Breast epithelium (tissue), 4 donors: ENCODE data around the gene PLEKHG4B. TPM values are rescaled to one million over a fixed set of nuclear protein-coding genes. Genes with fewer than 3 reads are reported as not detected.

ENCODE experiments used
- DNase-seq, 2 donors: peaks; one replicate each; pipeline ENCODE4 v3.0.0-alpha.2; 2019; ENCODE audit warnings: low spot score in 2 of 2
- H3K27ac ChIP-seq, 2 donors: fragments of 200-600 bp; sonication (generic) in 1 of 2; one replicate each; pipeline ENCODE4 v1.5.1; 2016 to 2019; ENCODE audit warnings: mild to moderate bottlenecking in 1 of 2
- H3K27me3 ChIP-seq, 2 donors: fragments of 200-600 bp; sonication (generic) in 1 of 2; one replicate each; pipeline versions ENCODE4 v1.5.1 to v1.6.0; 2017 to 2019; ENCODE audit warnings: control low read depth in 1 of 2, mild to moderate bottlenecking in 1 of 2
- H3K36me3 ChIP-seq: fragments of 200-600 bp; one replicate; pipeline ENCODE4 v1.5.1; 2019
- H3K4me1 ChIP-seq, 2 donors: fragments of 200-600 bp; sonication (generic); one replicate each; pipeline ENCODE4 v1.5.1; 2016 to 2019; ENCODE audit warnings: control low read depth in 1 of 2
- H3K4me3 ChIP-seq, 3 donors: fragments of 200-600 bp; sonication (generic); 1 replicate in 2 of 3; 2 replicates in 1 of 3; pipeline ENCODE4 v1.5.1; 2016 to 2019; ENCODE audit warnings: mild to moderate bottlenecking in 3 of 3, moderate library complexity in 2 of 3
- H3K9me3 ChIP-seq, 2 donors: fragments of 200-600 bp; sonication (generic) in 1 of 2; one replicate each; pipeline ENCODE4 v1.5.1; 2016 to 2019; ENCODE audit warnings: control low read depth in 1 of 2
- POLR2A ChIP-seq: fragments of 450-650 bp; IDR thresholded peaks from one replicate; pipeline ENCODE4 v1.6.1; 2016; ENCODE audit warnings: antibody characterized with exemption, mild to moderate bottlenecking, moderate library complexity
- POLR2AphosphoS5 ChIP-seq, 3 donors: sonication (generic); formaldehyde crosslinking; IDR thresholded peaks; one replicate each; pipeline ENCODE4 v1.6.1; 2017; ENCODE audit warnings: antibody characterized with exemption in 3 of 3
- intact Hi-C: fragments of 100-400 bp; cut with DNase I; formaldehyde crosslinking; loops from one replicate; pipeline ENCODE4 v1.15.1; 2023; ENCODE audit warnings: low total_unique reads
- total RNA-seq, 3 donors: library from RNA; depleted of rRNA; stranded (reverse); fragments of >200 nt; gene quantifications; one replicate each; pipeline ENCODE4 v1.1.0, GENCODE V29; 2016
- TF ChIP-seq, protein P1 (sequence below), 3 donors: fragments of 450-650 bp; IDR thresholded peaks; one replicate each; pipeline ENCODE4 v1.5.1; 2016 to 2017; ENCODE audit warnings: antibody characterized with exemption in 3 of 3, mild to moderate bottlenecking in 3 of 3, moderate library complexity in 3 of 3

PLEKHG4B gene
- total RNA-seq, 3 donors from 2014 or later: 4.3 to 5.4 TPM; not detected in 1

DNA sequence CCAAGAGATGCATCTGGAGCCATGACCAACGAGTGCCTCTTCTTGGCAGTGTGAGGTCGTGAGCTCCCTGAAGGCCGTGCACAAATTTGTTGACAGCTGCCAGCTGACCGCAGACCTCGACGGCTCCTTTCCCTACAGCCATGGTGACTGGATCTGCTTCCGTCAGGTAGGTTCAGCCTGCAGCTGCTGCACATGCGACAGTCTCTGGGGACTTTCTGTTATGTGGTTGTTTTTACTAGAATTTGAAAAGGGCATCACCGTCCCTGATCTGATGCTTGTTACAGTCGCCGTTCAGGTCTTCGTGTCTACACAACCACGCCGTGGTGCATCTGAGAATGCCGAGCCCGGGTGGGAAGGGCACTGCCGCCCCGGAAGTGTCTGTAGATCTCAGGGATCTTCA lies 62.9 kb downstream of the PLEKHG4B start:
- Histone ChIP-seq H3K36me3 (no peaks in the 10 kb centered on the region), H3K9me3 (no peaks in the 10 kb centered on the region)

DNA sequence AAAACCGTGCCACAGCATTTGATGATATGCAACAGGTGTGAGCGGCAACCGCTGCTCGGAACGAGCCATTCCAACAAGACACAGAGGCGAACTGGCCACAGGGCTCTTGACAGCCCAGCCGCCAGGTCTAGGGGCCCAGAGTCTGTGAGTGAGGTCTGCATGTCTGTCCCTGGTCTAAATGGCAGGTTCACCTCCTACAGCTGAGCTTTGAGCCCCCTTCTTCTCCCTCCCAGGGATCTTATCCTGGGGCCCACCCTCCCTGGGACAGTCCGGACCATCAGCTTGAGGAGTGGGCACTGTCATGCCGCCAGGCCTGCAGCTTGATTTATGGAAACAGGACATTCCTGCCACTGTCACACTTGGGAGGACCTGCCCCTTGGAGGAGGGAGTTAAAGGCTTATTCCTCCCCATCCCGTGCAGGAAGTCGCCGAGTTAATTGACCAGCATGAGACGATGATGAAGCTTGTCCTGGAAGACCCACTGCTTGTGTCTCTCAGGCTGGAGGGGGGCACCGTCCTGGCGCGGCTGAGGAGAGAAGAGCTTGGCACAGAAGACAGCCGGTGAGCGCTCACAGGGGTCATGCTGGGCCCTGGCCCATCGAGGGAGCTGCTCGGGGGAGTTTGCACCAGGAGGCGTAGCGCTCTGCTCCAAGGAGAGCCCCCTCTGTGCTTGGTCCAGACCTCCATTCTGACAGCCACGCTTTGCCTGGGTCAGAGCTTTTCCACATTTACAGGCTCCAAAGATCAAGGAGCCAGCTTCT lies 63.9 kb downstream of the PLEKHG4B start:
- H3K4me3 ChIP-seq: no peak overlapping the region
- TF ChIP-seq POLR2A (no peak), POLR2AphosphoS5 (IDR thresholded peaks at IDR 0.05) (no peak)
- TF ChIP-seq, protein P1, sequence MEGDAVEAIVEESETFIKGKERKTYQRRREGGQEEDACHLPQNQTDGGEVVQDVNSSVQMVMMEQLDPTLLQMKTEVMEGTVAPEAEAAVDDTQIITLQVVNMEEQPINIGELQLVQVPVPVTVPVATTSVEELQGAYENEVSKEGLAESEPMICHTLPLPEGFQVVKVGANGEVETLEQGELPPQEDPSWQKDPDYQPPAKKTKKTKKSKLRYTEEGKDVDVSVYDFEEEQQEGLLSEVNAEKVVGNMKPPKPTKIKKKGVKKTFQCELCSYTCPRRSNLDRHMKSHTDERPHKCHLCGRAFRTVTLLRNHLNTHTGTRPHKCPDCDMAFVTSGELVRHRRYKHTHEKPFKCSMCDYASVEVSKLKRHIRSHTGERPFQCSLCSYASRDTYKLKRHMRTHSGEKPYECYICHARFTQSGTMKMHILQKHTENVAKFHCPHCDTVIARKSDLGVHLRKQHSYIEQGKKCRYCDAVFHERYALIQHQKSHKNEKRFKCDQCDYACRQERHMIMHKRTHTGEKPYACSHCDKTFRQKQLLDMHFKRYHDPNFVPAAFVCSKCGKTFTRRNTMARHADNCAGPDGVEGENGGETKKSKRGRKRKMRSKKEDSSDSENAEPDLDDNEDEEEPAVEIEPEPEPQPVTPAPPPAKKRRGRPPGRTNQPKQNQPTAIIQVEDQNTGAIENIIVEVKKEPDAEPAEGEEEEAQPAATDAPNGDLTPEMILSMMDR (IDR thresholded peaks at IDR 0.05): no peak
- no peaks in the 10 kb centered on the region for H3K9me3 ChIP-seq
- H3K27ac ChIP-seq: no peak overlapping the region
- no peaks in the 10 kb centered on the region for H3K4me1 ChIP-seq
- intact Hi-C loops: no loop called here
- DNase-seq: no peak
- H3K36me3 ChIP-seq: no peaks in the 10 kb centered on the region
- H3K27me3 ChIP-seq: no peaks in the 10 kb centered on the region

More for the DNA sequence above, 62.9 kb downstream of the PLEKHG4B start:
- no peaks in the 10 kb centered on the region for H3K27me3 ChIP-seq
- no peaks in the 10 kb centered on the region for H3K4me1 ChIP-seq
- DNase-seq: no peak
- intact Hi-C loops: no loop called here
- TF ChIP-seq, protein P1 (IDR thresholded peaks at IDR 0.05): no peak
- TF ChIP-seq POLR2A: no peak
- TF ChIP-seq POLR2AphosphoS5 (IDR thresholded peaks at IDR 0.05): no peak
- no peak overlapping the region for H3K4me3 ChIP-seq
- no peak overlapping the region for H3K27ac ChIP-seq

DNA sequence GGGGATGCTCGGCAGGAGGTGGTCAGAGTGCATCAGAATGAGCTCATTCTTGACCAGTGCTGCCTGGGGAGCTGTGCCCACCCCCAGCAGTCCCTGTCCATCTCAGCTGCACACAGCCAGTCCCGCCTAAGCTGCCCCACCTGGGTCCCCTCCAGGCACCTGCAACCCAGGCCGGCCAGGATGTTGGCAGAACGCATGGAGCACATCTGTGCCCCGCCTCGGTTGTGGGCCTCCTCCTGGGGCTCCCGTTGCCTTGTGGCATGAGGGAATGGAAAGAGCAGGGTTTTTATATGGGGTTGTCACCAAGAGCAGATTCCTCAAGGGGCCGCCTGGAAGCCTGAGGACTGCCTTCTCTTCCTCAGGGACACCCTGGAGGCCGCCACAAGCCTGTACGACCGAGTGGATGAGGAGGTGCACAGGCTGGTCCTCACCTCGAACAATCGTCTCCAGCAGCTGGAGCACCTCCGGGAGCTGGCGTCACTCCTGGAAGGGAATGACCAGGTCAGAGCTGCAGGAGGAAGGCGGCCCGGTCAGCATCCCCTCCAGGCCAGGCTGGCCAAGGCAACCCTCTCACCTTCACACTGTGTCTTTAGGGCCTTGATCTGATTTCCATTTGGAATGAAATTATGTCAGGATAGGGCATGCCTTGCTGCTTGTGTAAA lies 64.6 kb downstream of the PLEKHG4B start:
- Histone ChIP-seq H3K27me3 (no peaks in the 10 kb centered on the region), H3K36me3 (no peaks in the 10 kb centered on the region), H3K9me3 (no peaks in the 10 kb centered on the region), H3K4me1 (no peaks in the 10 kb centered on the region), H3K27ac (no peak overlapping the region), H3K4me3 (no peak overlapping the region)
- intact Hi-C loops: no loop called here
- TF ChIP-seq POLR2A: no peak
- TF ChIP-seq, protein P1 (IDR thresholded peaks at IDR 0.05): no peak
- no peak for TF ChIP-seq POLR2AphosphoS5 (IDR thresholded peaks at IDR 0.05)
- DNase-seq: no peak

DNA sequence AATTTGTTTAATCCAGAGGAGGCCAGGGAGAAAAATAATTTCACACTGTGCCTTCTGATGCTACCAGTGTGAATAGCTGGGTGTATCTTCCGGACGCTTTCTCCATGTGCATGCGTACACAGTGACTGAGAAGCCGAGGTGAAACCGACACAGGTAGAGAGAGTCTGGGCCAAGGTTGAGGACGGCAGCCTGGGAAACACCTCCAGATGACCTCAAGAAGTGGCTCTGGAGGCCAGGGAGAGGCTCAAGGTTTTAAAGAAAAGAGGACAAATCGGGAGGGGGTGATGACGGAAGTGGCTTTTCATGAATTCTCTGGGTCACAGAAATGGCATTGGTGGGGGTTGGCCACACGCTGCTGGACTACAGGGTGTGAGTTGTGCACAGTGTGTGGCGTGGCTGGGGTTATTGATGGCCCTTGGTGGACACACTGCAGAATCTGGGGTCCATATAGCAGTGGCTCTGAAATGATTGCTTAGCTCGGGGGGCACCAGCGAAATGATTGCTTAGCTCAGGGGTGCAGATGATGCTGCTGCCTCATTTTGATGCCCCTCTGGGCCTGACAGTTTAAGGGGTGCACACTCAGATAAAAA lies 65.3 kb downstream of the PLEKHG4B start:
- no peaks in the 10 kb centered on the region for H3K27me3 ChIP-seq
- H3K36me3 ChIP-seq: no peaks in the 10 kb centered on the region
- no peak overlapping the region for H3K27ac ChIP-seq
- H3K4me3 ChIP-seq: no peak overlapping the region
- TF ChIP-seq POLR2AphosphoS5 (IDR thresholded peaks at IDR 0.05) (no peak), POLR2A (no peak)
- TF ChIP-seq, protein P1 (IDR thresholded peaks at IDR 0.05): no peak
- DNase-seq: peak in 1 of 2 donors; percentile 13
- H3K9me3 ChIP-seq: no peaks in the 10 kb centered on the region
- intact Hi-C loops: no loop called here
- H3K4me1 ChIP-seq: no peaks in the 10 kb centered on the region

DNA sequence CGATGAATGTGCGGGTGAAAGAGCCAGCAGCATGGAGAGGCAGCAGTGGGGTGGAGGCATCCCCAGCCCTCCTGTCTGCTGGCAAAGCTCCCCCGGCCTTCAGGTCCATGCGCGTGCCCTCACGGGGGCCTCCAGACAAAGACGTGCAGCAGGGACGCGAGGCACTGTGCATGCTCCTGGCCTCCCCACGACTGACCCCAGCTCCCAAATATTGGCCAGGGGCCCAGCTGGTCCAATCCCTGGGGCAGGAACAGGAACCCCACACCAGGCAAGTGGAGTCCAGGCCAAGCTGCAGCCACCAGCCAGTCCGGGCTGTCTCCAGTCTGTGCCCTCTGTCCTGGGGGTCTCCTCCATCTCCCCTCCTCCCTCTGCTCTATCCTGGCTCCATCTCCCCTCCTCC lies 65.8 kb downstream of the PLEKHG4B start:
- no peak for DNase-seq
- Histone ChIP-seq H3K36me3 (no peaks in the 10 kb centered on the region), H3K9me3 (no peaks in the 10 kb centered on the region), H3K4me1 (no peaks in the 10 kb centered on the region), H3K4me3 (no peak overlapping the region), H3K27me3 (no peaks in the 10 kb centered on the region), H3K27ac (no peak overlapping the region)
- TF ChIP-seq POLR2A (no peak), POLR2AphosphoS5 (IDR thresholded peaks at IDR 0.05) (no peak)
- TF ChIP-seq, protein P1 (IDR thresholded peaks at IDR 0.05): no peak
- intact Hi-C loops: loop anchor here (1.0 kb wide), 1 partner anchor 16 kb away; no protein-coding TSS in a partner anchor
